Heart left ventricle (tissue), 16 donors: Measurements from ENCODE around the gene ETHE1. TPM values are rescaled to one million over a fixed set of nuclear protein-coding genes. Genes with fewer than 3 reads are reported as not detected.

Experiments
- ATAC-seq, 4 donors: fragments of 200-7000 bp; cut with Tn5 transposase; one replicate each; pipeline ENCODE4 v1.9.1; 2020 to 2022; ENCODE audit warnings: moderate library complexity in 4 of 4, mild to moderate bottlenecking in 3 of 4, moderate number of reproducible peaks in 1 of 4
- DNase-seq, 5 donors: peaks; one replicate each; pipeline ENCODE4 v3.0.0-alpha.2; 2020
- H3K27ac ChIP-seq, 12 donors: fragments of 200-600 bp; sonication (generic) in 4 of 12; one replicate each; pipeline versions ENCODE4 v1.5.0 to v1.8.0; 2016 to 2022; ENCODE audit warnings: mild to moderate bottlenecking in 2 of 12
- H3K27me3 ChIP-seq, 9 donors: fragments of 200-600 bp; sonication (generic) in 2 of 9; one replicate each; pipeline versions ENCODE4 v1.5.1 to v1.8.0; 2016 to 2022; ENCODE audit warnings: mild to moderate bottlenecking in 3 of 9
- H3K36me3 ChIP-seq, 9 donors: fragments of 200-600 bp; sonication (generic) in 2 of 9; one replicate each; pipeline versions ENCODE4 v1.5.0 to v1.8.0; 2018 to 2022; ENCODE audit warnings: mild to moderate bottlenecking in 2 of 9
- H3K4me1 ChIP-seq, 12 donors: fragments of 200-600 bp; sonication (generic) in 4 of 12; one replicate each; pipeline versions ENCODE4 v1.5.0 to v1.8.0; 2016 to 2022; ENCODE audit warnings: mild to moderate bottlenecking in 3 of 12
- H3K4me3 ChIP-seq, 12 donors: fragments of 200-600 bp; sonication (generic) in 4 of 12; one replicate each; pipeline versions ENCODE4 v1.5.0 to v1.8.0; 2017 to 2022; ENCODE audit warnings: mild to moderate bottlenecking in 9 of 12, moderate library complexity in 4 of 12
- H3K9me3 ChIP-seq, 12 donors: fragments of 200-600 bp; sonication (generic) in 4 of 12; one replicate each; pipeline versions ENCODE4 v1.5.0 to v1.8.0; 2016 to 2022; ENCODE audit warnings: mild to moderate bottlenecking in 1 of 12
- POLR2A ChIP-seq, 2 donors: fragments of 450-650 bp; IDR thresholded peaks; one replicate each; pipeline ENCODE4 v1.6.1; 2017; ENCODE audit warnings: antibody characterized with exemption in 2 of 2, mild to moderate bottlenecking in 2 of 2, moderate library complexity in 2 of 2
- WGBS, 4 donors: extraction: QIAGEN DNeasy Blood & Tissue Kit in 2 of 4; methylation state at CpG; one replicate each; pipeline versions ENCODE4 v1.1.5 to v1.1.7; 2013 to 2018; 5-methylcytosine and 5-hydroxymethylcytosine counted together
- intact Hi-C, 10 donors: fragments of 100-400 bp; cut with DNase I; formaldehyde crosslinking; loops; one replicate each; pipeline versions ENCODE4 v1.11.1 to v1.14.2; 2022
- polyA plus RNA-seq, 2 donors: library from polyadenylated mRNA; stranded (reverse); fragments of 200-250 nt; gene quantifications; one replicate each; pipeline ENCODE4 v1.2.3, GENCODE V29; 2013
- total RNA-seq, 9 donors: library from RNA; depleted of rRNA in 2 of 9; stranded (reverse); fragments of >200 nt in 2 of 9; fragmentation: NEBNext Ultra II Directional in 3 of 9; extraction: Animal tissue kit (Norgen Biotek cat#: 25700) in 3 of 9; gene quantifications; one replicate each; pipeline versions ENCODE4 v1.1.0 to v1.2.4, GENCODE V29; 2016 to 2023
- TF ChIP-seq, protein P1 (sequence below), 12 donors: fragments of 200-600 bp; sonication (generic) in 4 of 12; IDR thresholded peaks; one replicate each; pipeline versions ENCODE4 v1.5.0 to v1.8.0; 2018 to 2022; ENCODE audit warnings: antibody characterized with exemption in 12 of 12, mild to moderate bottlenecking in 5 of 12
- donor health status: ischemic (EF 13 %, LVEDD 7.1; RV severe dilation, severe dysfunction).
- donor health status: healthy with polysubstance abuse.
- donor health status: DM: no; HTN: yes; CAD: no.
- donor health status: DM: no; HTN: no; CAD: no.
- donor health status: ischemic (EF 25% LVEDD 6.9; RV normal size, moderate dysfunction).
- donor health status: ischemic (EF 25% LVEDD 5.7; RV mildly dilated, moderate dysfunction).
- donor health status: healthy.
- donor health status: DM: yes; HTN: yes; CAD: no.
- donor health status: ischemic (EF 35%, LVEDD 5.7; RV mildly dilated, moderate dysfunction).
- donor health status: nonischemic (EF 11% LVEDD 7.7; RV severe dilation, severe dysfunction).
- donor health status: DM: yes; HTN: yes; CAD: no.
- donor health status: PGD.
- donor health status: ischemic (EF 29% LVEDD 5.4; RV normal size, mild dysfunction).
- donor health status: nonischemic (EF 23%, LVEDD 6.1; RV moderate dilation, normal function).

The ETHE1 gene
- total and polyA plus RNA-seq, 11 donors = 6.0 to 27.6 (median 14.2) TPM

DNA sequence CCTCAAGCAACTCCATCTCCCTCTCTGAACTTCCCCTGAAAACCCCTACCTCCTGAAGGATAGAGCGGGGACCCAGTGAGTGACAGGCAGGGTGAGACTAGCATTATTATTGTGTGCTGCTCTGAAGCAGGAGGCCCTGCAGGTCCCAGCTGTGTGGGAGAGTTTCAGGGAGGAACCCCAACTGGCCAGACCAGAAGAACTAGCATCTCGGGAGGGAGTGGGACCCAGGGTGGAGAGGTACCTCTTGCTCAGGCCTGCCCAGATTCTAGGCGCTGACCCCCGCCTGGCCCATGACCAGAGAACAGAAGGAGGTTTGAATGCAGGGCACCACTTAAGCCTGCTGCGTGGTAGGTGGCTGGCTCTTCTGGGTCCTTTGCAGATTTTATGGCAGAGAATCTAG lies 55.9 kb downstream of the ETHE1 start:
- Histone ChIP-seq H3K4me3 (no peak overlapping the region), H3K27me3 (peaks cover 0 to under 1% (median 0%) of the 10 kb centered on the region in 9 donors), H3K27ac (no peak overlapping the region), H3K4me1 (peaks cover 0 to 24% (median 11%) of the 10 kb centered on the region in 12 donors), H3K36me3 (no peaks in the 10 kb centered on the region), H3K9me3 (no peaks in the 10 kb centered on the region)
- TF ChIP-seq, protein P1, sequence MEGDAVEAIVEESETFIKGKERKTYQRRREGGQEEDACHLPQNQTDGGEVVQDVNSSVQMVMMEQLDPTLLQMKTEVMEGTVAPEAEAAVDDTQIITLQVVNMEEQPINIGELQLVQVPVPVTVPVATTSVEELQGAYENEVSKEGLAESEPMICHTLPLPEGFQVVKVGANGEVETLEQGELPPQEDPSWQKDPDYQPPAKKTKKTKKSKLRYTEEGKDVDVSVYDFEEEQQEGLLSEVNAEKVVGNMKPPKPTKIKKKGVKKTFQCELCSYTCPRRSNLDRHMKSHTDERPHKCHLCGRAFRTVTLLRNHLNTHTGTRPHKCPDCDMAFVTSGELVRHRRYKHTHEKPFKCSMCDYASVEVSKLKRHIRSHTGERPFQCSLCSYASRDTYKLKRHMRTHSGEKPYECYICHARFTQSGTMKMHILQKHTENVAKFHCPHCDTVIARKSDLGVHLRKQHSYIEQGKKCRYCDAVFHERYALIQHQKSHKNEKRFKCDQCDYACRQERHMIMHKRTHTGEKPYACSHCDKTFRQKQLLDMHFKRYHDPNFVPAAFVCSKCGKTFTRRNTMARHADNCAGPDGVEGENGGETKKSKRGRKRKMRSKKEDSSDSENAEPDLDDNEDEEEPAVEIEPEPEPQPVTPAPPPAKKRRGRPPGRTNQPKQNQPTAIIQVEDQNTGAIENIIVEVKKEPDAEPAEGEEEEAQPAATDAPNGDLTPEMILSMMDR (IDR thresholded peaks at IDR 0.05) = no peak
- no peak for TF ChIP-seq POLR2A (IDR thresholded peaks at IDR 0.05)
- ATAC-seq (no peak), DNase-seq (no peak)
- intact Hi-C loops = no loop called here
- WGBS, 4 donors = 70 to 92% (median 85%) methylated on average over 5 of the region's 5 CpGs

DNA sequence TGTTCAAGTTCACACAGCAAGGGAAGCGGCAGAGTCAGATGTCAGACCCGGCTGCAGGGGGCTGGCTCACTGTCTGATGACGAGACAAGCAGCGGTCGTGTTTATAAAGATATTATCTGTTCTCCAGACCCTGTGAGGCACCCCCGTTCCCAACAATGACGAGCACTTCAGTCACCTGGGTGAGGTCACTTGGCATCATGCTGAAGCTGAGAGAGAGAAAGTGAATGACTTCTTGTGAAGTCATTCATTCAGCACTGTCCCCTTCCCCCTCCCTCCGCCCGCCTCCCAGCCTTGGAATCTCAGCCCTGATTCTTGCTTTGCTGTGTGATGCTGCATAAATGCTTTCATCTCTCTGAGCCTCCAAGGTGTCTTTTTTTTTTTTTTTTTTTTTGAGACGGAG lies 56.7 kb downstream of the ETHE1 start:
- intact Hi-C loops = no loop called here
- TF ChIP-seq POLR2A (IDR thresholded peaks at IDR 0.05) = no peak
- TF ChIP-seq, protein P1 (IDR thresholded peaks at IDR 0.05) = no peak
- peaks cover 0 to 17% (median 8%) of the 10 kb centered on the region in 12 donors for H3K4me1 ChIP-seq
- no peak for ATAC-seq
- H3K36me3 ChIP-seq = no peaks in the 10 kb centered on the region
- 65 to 73% (median 69%) methylated on average over 10 of the region's 10 CpGs for WGBS, 4 donors
- H3K27ac ChIP-seq = no peak overlapping the region
- no peak for DNase-seq
- no peak overlapping the region for H3K4me3 ChIP-seq
- H3K9me3 ChIP-seq = no peaks in the 10 kb centered on the region
- peaks cover 0 to 4% (median 0%) of the 10 kb centered on the region in 9 donors for H3K27me3 ChIP-seq

DNA sequence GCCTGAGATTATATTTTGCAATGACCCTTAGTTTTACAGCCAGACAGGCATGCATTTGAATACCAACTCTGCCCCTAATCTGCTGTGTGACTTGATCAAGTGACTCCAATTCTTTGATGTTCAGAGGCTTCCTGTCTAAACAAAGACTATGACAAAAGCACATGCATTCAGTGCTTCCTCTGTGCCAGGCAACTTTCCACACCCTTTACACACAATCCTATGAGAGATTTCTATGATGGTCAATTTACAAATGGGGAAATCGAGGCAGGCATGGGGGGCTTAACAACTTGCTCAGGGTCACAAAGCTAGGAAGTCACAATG lies 57.9 kb downstream of the ETHE1 start:
- Histone ChIP-seq H3K27ac (no peak overlapping the region), H3K9me3 (no peaks in the 10 kb centered on the region), H3K27me3 (peaks cover 0 to 6% (median 0%) of the 10 kb centered on the region in 9 donors), H3K36me3 (no peaks in the 10 kb centered on the region), H3K4me3 (no peak overlapping the region), H3K4me1 (peaks cover 0 to 15% (median 5%) of the 10 kb centered on the region in 12 donors)
- 63 to 80% (median 71%) methylated on average over 1 of the region's 1 CpG for WGBS, 4 donors
- ATAC-seq (no peak), DNase-seq (no peak)
- TF ChIP-seq, protein P1 (IDR thresholded peaks at IDR 0.05) = no peak
- no peak for TF ChIP-seq POLR2A (IDR thresholded peaks at IDR 0.05)
- intact Hi-C loops = no loop called here

DNA sequence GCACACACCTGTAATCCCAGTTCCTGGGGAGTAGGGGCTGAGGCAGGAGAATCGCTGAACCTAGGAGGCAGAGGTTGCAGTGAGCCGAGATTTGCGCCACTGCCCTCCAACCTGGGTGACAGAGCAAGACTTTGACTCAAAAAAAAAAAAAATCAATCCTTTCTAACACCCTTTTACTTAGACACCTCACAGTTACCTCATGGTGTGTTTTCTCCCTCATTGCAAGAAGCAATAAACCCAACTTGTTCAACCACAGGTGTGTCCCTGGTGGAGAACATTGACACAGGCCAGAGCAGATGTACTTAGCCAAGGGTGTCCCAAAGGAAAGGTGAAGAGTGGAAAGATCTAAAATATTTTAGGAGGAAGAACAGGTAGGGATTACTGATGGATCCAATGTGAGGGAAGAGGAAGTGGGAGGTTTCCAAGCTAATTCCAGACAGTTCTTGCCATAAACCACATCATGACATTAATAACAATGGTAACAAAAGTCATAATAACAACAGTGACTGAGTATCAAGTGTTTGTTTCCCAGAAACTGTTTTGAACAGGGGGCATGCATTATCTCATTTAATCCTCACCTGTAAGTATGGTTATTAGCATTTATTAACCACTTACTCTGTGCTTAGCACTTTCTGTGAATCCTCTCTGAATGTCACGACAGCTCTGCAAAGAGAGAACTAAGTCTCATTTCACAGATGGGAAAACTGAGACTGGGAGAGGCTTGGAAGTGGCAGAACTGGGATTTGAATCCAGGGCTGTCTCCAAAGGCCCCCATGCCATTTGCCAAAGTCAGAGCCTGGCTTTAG lies 58.4 kb downstream of the ETHE1 start:
- Histone ChIP-seq H3K4me3 (no peak overlapping the region), H3K27me3 (peaks cover 0 to 6% (median 0%) of the 10 kb centered on the region in 9 donors), H3K4me1 (peaks cover 0 to 15% (median 5%) of the 10 kb centered on the region in 12 donors), H3K9me3 (no peaks in the 10 kb centered on the region), H3K27ac (no peak overlapping the region), H3K36me3 (no peaks in the 10 kb centered on the region)
- DNase-seq = no peak
- ATAC-seq = no peak
- intact Hi-C loops = no loop called here
- TF ChIP-seq, protein P1 (IDR thresholded peaks at IDR 0.05) = no peak
- no peak for TF ChIP-seq POLR2A (IDR thresholded peaks at IDR 0.05)
- 97% methylated on average over 4 of the region's 4 CpGs for WGBS, 4 donors
